Caki2 (cell line): ENCODE measurements around the gene MAPK8IP3. TPM values are rescaled to one million over a fixed set of nuclear protein-coding genes. Genes with fewer than 3 reads are reported as not detected.
"Not testable (repeated sequence)": the region's sequence is repeated elsewhere in the genome, so short reads cannot be mapped to it uniquely, and the experiment has no call there.

Source experiments
- DNase-seq: peaks from one replicate; pipeline ENCODE4 v3.0.0-alpha.2; 2015; ENCODE audit warnings: low read depth
- in situ Hi-C: cut with HindIII; loops from 2 replicates; pipeline ENCODE4 v1.10.0; 2016; ENCODE audit warnings: low sequenced_read_pairs, low pct_unique_long_range_greater_than_20kb, mixed read lengths
- total RNA-seq: library from RNA; depleted of rRNA; stranded (reverse); fragments of >200 nt; shearing (Covaris generic); gene quantifications from 2 replicates; pipeline ENCODE4 v1.2.3, GENCODE V29; 2014; ENCODE audit warnings: low replicate concordance

MAPK8IP3 gene
- total RNA-seq, 1 experiment from 2014 or later: 13.8 TPM

DNA sequence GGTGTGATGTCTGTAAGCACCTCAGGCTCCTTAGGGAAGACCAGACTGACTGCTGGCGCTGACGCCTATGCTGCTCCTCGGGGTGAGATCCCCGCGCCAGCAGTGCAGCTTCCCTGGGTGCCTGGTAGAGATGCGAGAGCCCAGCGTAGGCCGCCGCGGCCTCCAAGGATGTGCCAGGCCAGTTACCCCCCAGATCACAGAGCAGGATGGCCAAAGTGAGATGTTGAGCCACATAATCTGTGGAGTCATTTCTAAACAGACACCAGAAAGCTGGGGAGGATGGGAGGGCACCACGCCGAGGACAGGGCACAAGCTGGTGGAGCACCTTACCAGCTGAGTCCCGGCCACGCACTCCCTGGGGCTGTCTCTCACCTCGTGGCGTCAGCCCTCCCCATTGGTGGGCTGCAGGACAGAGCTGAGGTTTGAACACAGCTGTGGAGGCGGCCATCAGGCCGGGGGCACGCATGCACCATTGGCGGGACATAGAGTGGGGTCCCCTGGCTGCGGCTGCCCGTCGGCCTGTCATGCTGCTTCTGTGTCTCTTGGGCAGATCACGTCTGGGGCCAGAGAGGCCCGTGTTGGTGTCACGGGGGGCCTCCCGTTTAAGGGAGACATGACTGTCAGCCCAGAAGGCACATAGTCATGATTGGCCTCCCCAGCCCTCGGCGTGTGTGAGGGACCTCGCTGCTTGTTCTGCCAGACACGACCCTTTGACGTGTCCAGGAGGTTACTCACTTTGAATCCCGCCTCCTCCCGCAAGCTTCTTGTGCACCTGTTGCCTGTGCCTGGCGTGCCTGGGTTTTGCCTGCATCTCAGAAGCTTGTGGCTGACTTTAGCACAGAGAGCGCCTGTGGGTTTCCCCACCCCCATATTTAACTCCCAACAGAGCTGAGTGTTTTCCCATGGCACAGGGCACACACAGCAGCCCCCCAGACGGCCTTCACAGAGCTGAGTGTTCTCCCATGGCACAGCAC lies 21.9 kb downstream of the MAPK8IP3 start:
- in situ Hi-C loops: no loop called here
- DNase-seq: no peak

DNA sequence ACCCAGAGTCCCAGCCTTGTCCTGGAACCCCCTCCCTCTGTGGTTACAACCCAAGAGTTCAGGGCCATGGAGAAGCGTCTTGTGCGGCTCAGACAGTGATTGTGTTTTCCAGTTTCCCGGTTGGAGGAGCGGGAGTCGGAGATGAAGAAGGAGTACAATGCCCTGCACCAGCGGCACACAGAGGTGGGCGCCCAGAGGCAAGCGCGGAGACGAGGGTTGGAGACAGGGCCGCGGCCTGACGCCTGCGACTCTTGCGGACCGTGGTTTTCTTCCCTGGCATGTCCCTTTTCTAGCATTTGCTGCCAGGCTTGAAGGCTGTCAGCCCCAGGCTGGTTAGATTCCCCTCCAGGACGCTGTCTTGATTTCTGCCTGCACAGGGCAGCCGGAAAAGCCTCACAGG lies 23.0 kb downstream of the MAPK8IP3 start:
- in situ Hi-C loops: no loop called here

DNA sequence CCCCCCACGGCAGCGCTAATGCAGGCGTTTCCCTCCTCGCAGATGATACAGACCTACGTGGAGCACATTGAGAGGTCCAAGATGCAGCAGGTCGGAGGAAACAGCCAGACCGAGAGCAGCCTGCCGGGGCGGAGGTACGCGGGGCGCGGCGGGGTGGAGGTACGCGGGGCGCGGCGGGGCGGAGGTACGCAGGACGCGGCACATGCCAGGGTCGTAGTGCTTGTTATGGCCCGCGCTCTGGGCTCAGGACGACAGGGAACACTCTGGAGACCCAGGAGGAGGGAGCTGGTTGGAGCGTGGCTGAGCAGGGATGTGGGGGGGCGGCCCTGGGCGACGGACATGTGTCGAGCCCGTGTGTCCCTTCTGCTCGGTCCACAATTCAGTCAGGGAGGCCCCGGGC lies 23.4 kb downstream of the MAPK8IP3 start:
- in situ Hi-C loops: no loop called here
- no peak for DNase-seq

More for the DNA sequence above, 23.0 kb downstream of the MAPK8IP3 start:
- no peak for DNase-seq

DNA sequence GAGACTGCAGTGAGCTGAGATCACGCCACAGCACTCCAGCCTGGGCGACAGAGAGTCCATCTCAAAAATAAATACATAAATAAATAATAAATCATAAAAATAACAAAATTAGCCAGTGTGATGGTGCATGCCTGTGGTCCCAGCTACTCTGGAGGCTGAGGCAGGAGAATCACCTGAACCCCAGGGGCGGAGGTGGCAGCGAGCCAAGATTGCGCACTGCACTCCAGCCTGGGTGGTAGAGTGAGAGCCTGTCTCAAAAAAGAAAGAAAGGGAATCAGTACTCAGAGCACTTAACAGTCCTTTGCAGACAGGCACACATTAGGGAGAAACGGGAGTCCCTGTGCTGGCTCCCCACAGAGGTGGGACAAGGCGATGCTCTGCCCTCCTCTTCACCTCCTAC lies 25.1 kb downstream of the MAPK8IP3 start:
- in situ Hi-C loops: no loop called here
- DNase-seq: no peak

DNA sequence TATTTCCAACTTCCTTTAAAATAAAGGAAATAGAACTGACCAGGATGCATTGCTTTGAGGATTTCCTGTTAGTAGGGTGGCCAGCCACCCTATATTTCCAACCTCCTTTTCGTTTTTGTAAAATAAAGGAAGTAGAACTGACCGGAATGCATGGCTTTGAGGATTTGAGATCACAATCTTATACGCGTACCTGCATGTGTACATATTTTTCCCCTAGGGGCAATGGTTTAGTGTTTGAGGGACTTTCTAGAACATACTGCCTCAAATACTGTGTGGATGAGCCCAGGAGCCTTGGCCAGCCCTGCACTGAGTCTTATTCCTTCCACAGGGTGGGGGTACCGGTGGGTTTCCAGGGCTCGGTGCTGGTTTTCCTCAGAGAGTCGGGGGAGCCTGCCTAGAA lies 25.6 kb downstream of the MAPK8IP3 start:
- no peak for DNase-seq
- in situ Hi-C loops: no loop called here

DNA sequence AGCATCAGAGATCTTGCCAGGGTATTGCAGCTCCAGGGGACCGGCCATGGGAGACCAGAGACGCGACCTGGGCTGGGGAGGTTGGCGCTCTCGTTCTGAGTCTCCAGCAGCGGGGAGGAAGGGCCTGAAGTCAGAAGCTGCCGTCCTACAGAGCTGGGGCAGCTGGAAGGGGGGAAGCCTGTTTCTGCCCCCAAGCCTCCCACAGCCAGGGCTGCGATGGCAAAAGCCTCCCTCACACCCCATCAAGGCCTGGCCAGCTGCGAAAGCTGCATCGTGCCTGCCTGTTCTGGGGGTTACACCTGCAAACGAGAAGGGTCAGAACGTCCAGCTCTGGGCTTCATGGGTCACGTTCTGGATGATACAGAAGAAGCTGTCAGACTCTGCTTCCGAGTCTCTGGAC lies 26.1 kb downstream of the MAPK8IP3 start:
- in situ Hi-C loops: no loop called here
- no peak for DNase-seq

DNA sequence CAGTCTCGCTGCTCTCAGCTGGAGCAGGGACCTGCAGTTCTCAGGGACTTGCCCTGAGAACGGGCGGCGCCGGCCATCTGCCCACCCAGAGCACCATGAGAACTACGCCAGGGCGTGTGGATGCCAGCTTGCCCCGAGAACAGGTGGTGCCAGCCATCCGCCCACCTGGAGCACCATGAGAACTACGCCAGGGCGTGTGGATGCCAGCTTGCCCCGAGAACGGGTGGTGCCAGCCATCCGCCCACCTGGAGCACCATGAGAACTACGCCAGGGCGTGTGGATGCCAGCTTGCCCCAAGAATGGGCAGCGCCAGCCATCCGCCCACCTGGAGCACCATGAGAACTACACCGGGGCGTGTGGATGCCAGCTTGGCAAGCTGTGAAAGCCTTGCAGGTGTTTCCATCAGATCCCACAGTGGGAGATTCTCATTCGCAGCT lies 26.6 kb downstream of the MAPK8IP3 start:
- in situ Hi-C loops, DNase-seq: not testable (repeated sequence)

DNA sequence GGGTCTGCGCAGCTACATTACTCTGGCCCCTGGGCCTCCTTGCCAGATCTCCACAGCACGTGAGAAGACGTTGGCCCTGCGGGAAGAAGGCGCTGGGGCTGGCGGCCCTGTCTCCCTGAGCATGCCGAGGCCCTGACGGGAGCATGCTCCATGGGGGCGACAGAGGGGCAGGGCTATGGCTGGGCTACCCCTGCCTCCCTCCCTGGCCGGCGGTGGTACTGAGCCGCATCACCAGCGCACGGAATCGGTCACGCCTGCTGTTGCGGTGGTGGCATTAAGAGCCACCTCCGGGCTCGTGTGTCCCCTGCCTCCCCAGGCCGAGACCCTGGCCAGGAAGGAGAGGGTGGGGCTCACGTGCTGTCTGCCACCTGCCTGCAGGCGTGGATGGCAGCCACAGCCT lies 28.1 kb downstream of the MAPK8IP3 start:
- no peak for DNase-seq

DNA sequence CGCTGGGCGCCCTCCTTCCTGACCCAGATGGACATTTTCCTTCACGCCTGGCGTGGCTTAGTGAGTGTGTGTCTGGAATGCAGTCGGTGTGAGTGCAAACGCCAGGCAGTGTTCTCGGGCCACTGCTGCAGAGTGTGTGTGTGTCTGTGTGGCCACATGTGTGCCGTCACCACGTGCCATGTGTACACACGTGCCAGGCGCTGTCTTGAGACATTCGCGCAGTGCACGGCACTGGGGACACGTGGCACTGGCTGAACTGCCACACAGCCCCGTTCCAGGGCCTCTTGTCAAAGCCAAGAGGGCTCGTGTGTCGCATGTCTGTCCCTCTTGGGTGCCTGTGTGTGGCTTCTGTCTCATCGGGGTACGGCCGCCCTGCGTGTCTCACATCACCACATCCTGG lies 28.8 kb downstream of the MAPK8IP3 start:
- in situ Hi-C loops: no loop called here
- no peak for DNase-seq

More for the DNA sequence above, 28.1 kb downstream of the MAPK8IP3 start:
- in situ Hi-C loops: no loop called here

DNA sequence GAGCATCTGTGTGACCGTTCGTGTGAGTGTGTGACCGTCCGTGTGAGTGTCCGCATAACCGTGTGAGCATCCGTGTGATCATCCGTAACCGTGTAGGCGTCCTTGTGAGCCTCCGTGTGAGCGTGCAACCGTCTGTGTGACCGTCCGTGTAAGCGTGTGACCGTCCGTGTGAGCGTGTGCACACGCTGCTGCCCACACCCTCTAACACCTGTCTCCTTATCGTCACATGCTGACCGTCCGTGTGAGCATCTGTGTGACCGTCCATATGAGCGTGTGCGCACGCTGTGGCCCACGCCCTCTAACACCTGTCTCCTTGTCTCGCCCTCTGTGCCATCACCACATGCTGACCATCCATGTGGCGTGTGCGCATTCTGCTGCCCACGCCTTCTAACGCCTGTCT lies 34.2 kb downstream of the MAPK8IP3 start:
- DNase-seq: no peak
- in situ Hi-C loops: no loop called here

DNA sequence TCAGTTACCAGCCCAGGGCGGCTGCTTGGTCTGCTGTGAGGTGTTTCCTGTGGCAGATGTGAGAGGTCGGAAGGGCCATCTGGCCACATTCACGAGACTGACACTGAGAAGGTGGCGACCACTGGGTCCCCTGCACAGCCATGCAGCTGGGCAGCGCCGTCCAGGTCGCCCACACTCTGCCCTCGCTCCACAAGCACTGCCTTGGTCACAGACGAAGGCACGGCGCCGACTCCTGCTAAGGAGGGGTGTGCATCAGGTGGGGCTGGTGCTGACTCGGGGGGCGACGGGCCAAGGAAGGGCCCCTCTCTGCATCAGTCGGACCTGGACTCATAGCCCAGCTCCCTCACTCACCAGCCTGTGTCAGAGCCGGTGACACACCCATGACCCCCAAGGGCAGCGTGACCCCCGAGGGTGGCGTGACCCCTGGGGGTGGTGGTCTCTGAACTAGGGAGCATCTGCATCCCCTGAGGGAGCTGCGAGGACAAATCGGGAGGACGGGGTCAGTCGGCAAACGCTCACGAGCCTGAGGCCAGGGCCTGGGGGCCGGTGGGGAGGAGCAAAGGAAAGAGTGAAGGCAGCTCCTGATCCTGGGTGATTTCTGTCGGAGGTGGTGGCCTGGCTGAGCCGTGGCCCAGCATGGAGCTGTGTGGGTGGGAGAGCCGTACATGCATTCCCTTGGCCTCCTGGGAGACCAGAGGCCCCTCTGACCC lies 34.9 kb downstream of the MAPK8IP3 start:
- in situ Hi-C loops: no loop called here

DNA sequence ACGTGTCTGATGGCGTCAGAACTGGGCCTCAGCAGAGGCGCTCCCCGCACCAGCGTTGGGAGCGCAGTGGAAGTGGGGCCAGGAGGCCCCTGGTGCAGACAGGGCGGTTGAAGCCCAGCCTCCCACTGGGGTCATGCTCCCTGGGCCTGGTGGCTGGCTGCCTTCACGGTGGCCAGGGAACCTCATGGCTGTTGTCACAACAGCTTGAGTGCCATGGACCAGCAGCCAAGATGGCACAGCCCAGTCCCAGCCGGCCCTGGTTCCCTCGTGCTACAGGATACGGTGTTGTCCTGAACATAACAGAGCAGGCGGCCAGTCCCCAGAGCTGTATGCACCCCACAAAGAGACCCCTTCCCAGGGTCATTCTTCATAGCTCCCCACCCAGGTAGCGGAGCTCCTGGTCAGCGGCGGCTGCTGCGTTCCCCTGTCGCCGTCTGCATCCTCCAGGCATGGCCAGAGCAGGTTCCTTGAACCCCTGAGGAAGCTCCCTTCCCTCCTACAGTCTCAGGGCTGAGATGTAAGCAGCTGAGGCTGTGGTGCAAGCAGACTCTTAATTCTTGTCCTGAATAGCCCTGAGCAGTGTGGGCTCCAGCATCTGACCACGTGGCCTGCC lies 35.7 kb downstream of the MAPK8IP3 start:
- no peak for DNase-seq
- in situ Hi-C loops: no loop called here

More for the DNA sequence above, 34.9 kb downstream of the MAPK8IP3 start:
- no peak for DNase-seq

DNA sequence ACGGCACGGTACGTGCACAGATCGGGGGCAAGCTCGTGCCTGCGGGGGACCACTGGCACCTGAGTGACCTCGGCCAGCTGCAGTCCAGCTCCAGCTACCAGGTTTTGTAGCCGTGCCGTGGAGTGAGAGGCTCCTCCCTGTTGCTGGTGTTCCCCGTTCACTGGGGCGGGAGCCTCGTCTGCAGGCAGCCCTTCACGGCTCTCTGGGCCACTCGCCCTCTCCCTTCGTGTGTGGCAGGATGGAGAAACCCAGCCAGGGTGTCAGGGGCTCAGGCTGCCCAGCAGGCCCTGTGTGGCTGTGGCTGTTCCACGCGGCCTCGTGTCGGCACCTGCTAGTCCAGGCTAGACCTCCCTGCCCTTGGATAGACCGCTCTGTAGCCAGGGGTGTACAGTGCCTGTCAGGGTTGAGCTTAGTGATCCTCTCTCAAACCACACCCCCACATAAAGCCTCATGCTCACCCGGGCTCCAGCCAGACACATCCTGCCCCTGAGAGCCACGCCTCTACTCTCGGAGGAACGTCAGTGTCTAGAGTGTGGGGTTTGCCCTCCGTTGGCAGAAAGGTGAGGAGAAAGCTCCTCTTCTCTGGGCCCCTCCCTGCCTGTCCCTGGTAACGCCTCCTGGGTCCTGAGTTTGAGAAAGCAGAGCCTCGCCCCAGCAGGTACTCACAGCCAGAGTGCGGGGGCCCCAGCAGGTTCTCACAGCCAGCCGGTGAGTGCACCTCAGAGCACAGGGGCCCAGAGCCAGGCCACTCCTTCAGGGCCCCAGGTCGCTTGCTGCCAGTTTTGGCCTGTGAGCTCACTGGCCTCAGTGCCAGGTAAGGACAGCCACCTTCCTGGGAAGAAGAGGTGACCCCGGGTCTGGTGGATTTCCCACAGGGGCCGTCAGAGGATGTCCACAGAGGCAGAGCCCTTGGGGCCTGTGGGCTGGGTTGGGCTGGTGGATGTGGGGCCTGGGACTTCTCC lies 37.7 kb downstream of the MAPK8IP3 start:
- no peak for DNase-seq
- in situ Hi-C loops: no loop called here

DNA sequence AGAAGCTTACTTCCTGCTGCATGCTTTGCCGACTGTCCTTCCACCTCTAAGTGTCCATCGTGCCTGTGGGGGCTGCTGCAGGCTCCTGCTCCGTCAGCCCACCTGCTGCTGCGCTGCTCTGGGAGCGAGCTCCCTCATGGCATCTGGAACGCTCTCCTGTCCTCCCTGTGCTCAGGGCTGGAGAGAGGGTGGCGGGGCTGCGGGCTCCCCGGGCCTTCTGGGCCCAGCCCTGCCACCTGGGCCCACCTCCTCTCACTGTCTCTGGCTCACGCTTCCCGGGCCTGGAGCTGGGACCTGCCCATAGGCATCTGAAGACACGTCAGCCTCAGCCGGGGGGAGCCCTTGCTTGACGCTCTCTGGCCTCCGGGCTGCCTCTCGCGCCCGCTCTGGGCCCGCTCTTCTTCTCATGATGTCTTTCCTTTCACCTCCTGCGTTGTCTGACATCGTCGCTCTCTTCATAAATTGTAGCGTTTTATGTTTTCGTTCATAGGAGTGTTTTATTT lies 38.4 kb downstream of the MAPK8IP3 start:
- in situ Hi-C loops: no loop called here
- no peak for DNase-seq

DNA sequence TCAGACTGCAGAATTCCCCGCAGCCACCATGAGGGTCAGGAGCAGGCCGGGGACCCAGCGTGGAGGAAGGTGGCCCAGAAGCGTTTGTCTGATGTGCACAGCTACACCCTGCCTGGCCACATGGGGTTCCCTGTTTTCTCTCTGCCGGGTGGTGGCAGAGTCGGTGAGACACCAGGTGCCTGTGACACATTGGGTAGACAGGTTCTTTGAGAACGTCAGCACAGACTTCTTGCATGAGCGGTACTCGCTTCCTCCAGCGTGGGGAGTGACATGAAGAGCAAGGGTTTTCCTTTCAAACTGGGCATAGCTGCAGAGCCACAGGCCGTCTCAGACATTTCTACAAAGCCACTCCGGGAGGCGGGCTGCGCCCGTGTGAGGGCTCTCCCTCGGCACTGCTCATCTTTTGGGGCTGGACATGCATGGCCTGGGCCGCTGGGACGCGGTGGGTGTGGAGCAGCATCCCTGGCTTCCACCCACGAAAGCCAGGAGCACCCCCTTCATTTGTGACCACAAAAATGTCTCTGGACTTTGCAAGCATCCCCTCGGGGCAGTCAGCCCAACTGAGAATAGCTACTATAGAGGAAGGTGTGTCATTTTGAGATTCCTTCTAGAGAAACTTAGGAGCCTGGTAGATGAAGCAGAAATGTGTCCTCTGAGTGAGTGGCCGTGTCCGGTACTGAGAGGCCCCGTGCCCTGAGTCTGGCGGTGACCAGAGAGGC lies 39.3 kb downstream of the MAPK8IP3 start:
- peak; percentile 35 for DNase-seq
- in situ Hi-C loops: no loop called here

DNA sequence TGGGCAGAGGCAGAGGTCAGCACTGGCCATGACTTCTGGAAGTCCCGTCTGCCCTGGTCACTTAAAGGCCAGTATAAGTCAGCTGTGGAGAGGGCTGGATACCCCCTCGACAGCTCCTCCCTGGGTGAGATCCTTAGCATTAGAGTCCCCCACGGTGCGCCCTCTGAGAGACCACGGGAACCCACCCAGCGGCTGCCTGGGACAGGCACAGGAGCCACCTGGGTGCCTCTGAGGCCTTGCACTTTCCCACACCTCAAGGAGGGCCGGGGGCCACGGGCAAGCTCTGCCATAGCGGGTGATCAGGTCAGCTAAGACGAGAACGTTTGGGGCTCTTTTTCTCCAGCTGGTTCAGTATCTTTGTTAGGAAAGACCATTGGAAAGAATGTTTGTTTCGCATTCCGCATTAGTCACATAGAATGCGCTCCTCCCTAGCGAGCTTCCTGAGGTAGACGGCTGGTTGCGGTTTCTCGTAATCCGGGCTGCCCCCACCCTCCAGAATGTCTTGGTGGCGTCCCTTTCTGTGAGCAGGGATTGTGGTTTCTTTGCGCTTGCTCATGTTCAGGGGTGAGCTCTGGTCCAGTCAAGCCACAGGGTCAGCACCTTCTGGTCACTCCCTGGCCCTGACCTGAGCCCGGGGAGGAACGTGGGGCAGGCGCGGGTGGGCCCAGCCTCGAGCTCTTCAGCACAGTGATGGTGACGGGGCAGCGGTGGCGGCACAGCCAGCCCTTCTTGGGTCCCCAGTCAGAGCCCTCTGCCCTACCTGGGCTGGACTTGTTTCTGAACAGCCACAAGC lies 40.1 kb downstream of the MAPK8IP3 start:
- in situ Hi-C loops: no loop called here
- peak; percentile 70 for DNase-seq
